GM12878 (cell line): Measurements from ENCODE around the gene EPHA10.

Experiments used
- CTCF ChIP-seq, 3 experiments: IDR thresholded peaks in 2 of 3; conservative IDR thresholded peaks in 1 of 3; 2 replicates each; pipeline ENCODE4 v1.5.1; 2011; ENCODE audit warnings: low read depth in 3 of 3, low read length in 3 of 3, mild to moderate bottlenecking in 3 of 3, control low read depth in 2 of 3, moderate library complexity in 2 of 3, inconsistent platforms in 1 of 3, mixed read lengths in 1 of 3; ENCODE audit not compliant: control insufficient read depth in 2 of 3, insufficient read depth in 1 of 3; ENCODE audit errors: extremely low read depth in 1 of 3
- EP300 ChIP-seq, 2 experiments: fragments of 150-350 bp in 1 of 2; IDR thresholded peaks; 2 replicates each; pipeline ENCODE4 v1.6.1; 2011 to 2012; ENCODE audit warnings: low read depth in 2 of 2, low read length in 2 of 2, borderline replicate concordance in 1 of 2, improper control_type of control experiment in 1 of 2, inconsistent platforms in 1 of 2; ENCODE audit not compliant: control insufficient read depth in 1 of 2
- EZH2 ChIP-seq: IDR thresholded peaks from 2 replicates; pipeline ENCODE4 v1.6.1; 2012; ENCODE audit warnings: low read depth, mild to moderate bottlenecking, control low read depth, inconsistent platforms, low read length, borderline replicate concordance; ENCODE audit not compliant: control insufficient read depth
- GATAD2B ChIP-seq: fragments of 450-650 bp; conservative IDR thresholded peaks from 2 replicates; pipeline ENCODE4 v1.6.1; 2017; ENCODE audit warnings: low read depth, mild to moderate bottlenecking, moderate library complexity
- MAX ChIP-seq: IDR thresholded peaks from 2 replicates; pipeline ENCODE4 v1.6.1; 2012; ENCODE audit warnings: low read depth, low read length, improper control_type of control experiment
- MLLT1 ChIP-seq: fragments of 450-650 bp; IDR thresholded peaks from 2 replicates; pipeline ENCODE4 v1.6.1; 2016; ENCODE audit warnings: mild to moderate bottlenecking
- MTA3 ChIP-seq: IDR thresholded peaks from 2 replicates; pipeline ENCODE4 v1.6.1; 2012; ENCODE audit warnings: low read length, inconsistent platforms, borderline replicate concordance
- RAD21 ChIP-seq: IDR thresholded peaks from 2 replicates; pipeline ENCODE4 v1.6.1; 2011; ENCODE audit warnings: mild to moderate bottlenecking, low read depth, low read length, moderate library complexity; ENCODE audit not compliant: insufficient read depth
- SKIL ChIP-seq: fragments of 450-650 bp; IDR thresholded peaks from 2 replicates; pipeline ENCODE4 v1.6.1; 2017; ENCODE audit warnings: mild to moderate bottlenecking, low read depth, inconsistent platforms; ENCODE audit not compliant: poor library complexity, severe bottlenecking
- ZBED1 ChIP-seq: IDR thresholded peaks from 2 replicates; pipeline ENCODE4 v1.6.1; 2016; ENCODE audit warnings: borderline replicate concordance

- TF ChIP-seq MLLT1 (no peak), EZH2 (no peak), ZBED1 (no peak), RAD21 (no peak), CTCF (IDR thresholded peaks at IDR 0.05 in 2 of 3, conservative IDR thresholded peaks at IDR 0.05 in 1 of 3; ENCODE audit: control insufficient read depth in 2 of 3, extremely low read depth in 1 of 3, insufficient read depth in 1 of 3, low read depth in 3 of 3, low read length in 3 of 3) (no peak), SKIL (no peak), EP300 (IDR thresholded peaks at IDR 0.05; ENCODE audit: borderline replicate concordance in 1 of 2, control insufficient read depth in 1 of 2, low read depth in 2 of 2, low read length in 2 of 2) (no peak), MTA3 (no peak), MAX (no peak), GATAD2B (no peak)
These were observed 5.5 kb downstream of the EPHA10 start for GRCh38 chr1:37759451-37759850.
